DND-41 (cell line): ENCODE results near the gene MET.

Source experiments
- ATAC-seq: fragments of 200-7000 bp; cut with Tn5 transposase; 3 replicates; pipeline ENCODE4 v1.9.1; 2021; ENCODE audit warnings: low read depth; ENCODE audit not compliant: insufficient read depth
- DNase-seq: peaks from one replicate; pipeline ENCODE4 v3.0.0-alpha.2; 2020
- H2AFZ ChIP-seq: 2 replicates; pipeline ENCODE4 v1.6.0; 2012; ENCODE audit warnings: low read depth, low read length
- H3K27ac ChIP-seq: 2 replicates; pipeline ENCODE4 v1.5.1; 2012; ENCODE audit warnings: low read length, inconsistent platforms
- H3K27me3 ChIP-seq: fragments of 200-600 bp; sonication (generic); 2 replicates; pipeline ENCODE4 v1.6.0; 2012; ENCODE audit warnings: low read length, mild to moderate bottlenecking, inconsistent platforms; ENCODE audit not compliant: insufficient read depth, poor library complexity
- H3K36me3 ChIP-seq: 2 replicates; pipeline ENCODE4 v1.5.1; 2012; ENCODE audit warnings: low read length, inconsistent platforms; ENCODE audit not compliant: insufficient read depth
- H3K4me1 ChIP-seq: 2 replicates; pipeline ENCODE4 v1.5.1; 2012; ENCODE audit warnings: mild to moderate bottlenecking, low read length; ENCODE audit not compliant: insufficient read depth
- H3K4me2 ChIP-seq: 2 replicates; pipeline ENCODE4 v1.6.0; 2012; ENCODE audit warnings: mild to moderate bottlenecking, moderate library complexity, low read length, inconsistent platforms; ENCODE audit not compliant: insufficient read depth
- H3K4me3 ChIP-seq, 2 experiments: fragments of 200-600 bp in 1 of 2; shearing (Covaris generic) in 1 of 2; 2 replicates each; pipeline ENCODE4 v1.5.1; 2012 to 2016; ENCODE audit warnings: inconsistent platforms in 2 of 2, low read length in 2 of 2, mild to moderate bottlenecking in 2 of 2, low read depth in 1 of 2, moderate library complexity in 1 of 2
- H3K79me2 ChIP-seq: 2 replicates; pipeline ENCODE4 v1.6.0; 2012; ENCODE audit warnings: low read length, inconsistent platforms; ENCODE audit not compliant: insufficient read depth
- H3K9ac ChIP-seq: 2 replicates; pipeline ENCODE4 v1.6.0; 2012; ENCODE audit warnings: low read depth, mild to moderate bottlenecking, inconsistent platforms, low read length, moderate library complexity
- H3K9me3 ChIP-seq: 2 replicates; pipeline ENCODE4 v1.5.1; 2012; ENCODE audit warnings: low read length, moderate library complexity, mild to moderate bottlenecking, inconsistent platforms; ENCODE audit not compliant: insufficient read depth, severe bottlenecking
- H4K20me1 ChIP-seq: 2 replicates; pipeline ENCODE4 v1.6.0; 2012; ENCODE audit warnings: low read length; ENCODE audit not compliant: insufficient read depth
- CTCF ChIP-seq: IDR thresholded peaks from 2 replicates; pipeline ENCODE4 v1.5.1; 2012; ENCODE audit warnings: borderline replicate concordance, low read length, moderate library complexity, mild to moderate bottlenecking; ENCODE audit not compliant: poor library complexity, severe bottlenecking; ENCODE audit errors: extremely low read depth
- EZH2 ChIP-seq: IDR thresholded peaks from 3 replicates; pipeline ENCODE4 v1.6.1; 2012; ENCODE audit warnings: borderline replicate concordance, low read depth, mild to moderate bottlenecking, moderate library complexity, low read length, inconsistent platforms; ENCODE audit not compliant: severe bottlenecking

MET gene

GRCh38 chr7:116840256-116840655, 168.3 kb downstream of the MET start:
- Histone ChIP-seq H3K4me1 (no peaks in the 10 kb centered on the region), H3K79me2 (no peaks in the 10 kb centered on the region), H2AFZ (no peak overlapping the region), H3K36me3 (no peaks in the 10 kb centered on the region), H3K27me3 (peaks cover 23% of the 10 kb centered on the region), H3K4me2 (no peak overlapping the region), H3K4me3 (no peak overlapping the region), H3K9me3 (no peaks in the 10 kb centered on the region), H3K27ac (no peak overlapping the region), H4K20me1 (no peaks in the 10 kb centered on the region), H3K9ac (no peak overlapping the region)
- DNase-seq (no peak), ATAC-seq (no peak)
- no peak for TF ChIP-seq CTCF
- no peak for TF ChIP-seq EZH2

GRCh38 chr7:116842371-116842770, 170.4 kb downstream of the MET start:
- Histone ChIP-seq H3K9me3 (no peaks in the 10 kb centered on the region), H3K79me2 (no peaks in the 10 kb centered on the region), H4K20me1 (no peaks in the 10 kb centered on the region), H3K4me2 (no peak overlapping the region), H3K36me3 (no peaks in the 10 kb centered on the region), H3K4me3 (no peak overlapping the region), H2AFZ (no peak overlapping the region), H3K27ac (no peak overlapping the region), H3K27me3 (peaks cover 31% of the 10 kb centered on the region), H3K4me1 (no peaks in the 10 kb centered on the region), H3K9ac (no peak overlapping the region)
- ATAC-seq (no peak), DNase-seq (no peak)
- TF ChIP-seq CTCF (no peak), EZH2 (no peak)

GRCh38 chr7:116843378-116843777, 171.4 kb downstream of the MET start:
- Histone ChIP-seq H3K4me3 (no peak overlapping the region), H3K36me3 (no peaks in the 10 kb centered on the region), H3K9me3 (no peaks in the 10 kb centered on the region), H3K27ac (no peak overlapping the region), H3K4me2 (no peak overlapping the region), H3K9ac (no peak overlapping the region), H3K4me1 (no peaks in the 10 kb centered on the region), H4K20me1 (no peaks in the 10 kb centered on the region), H2AFZ (no peak overlapping the region), H3K27me3 (peaks cover 30% of the 10 kb centered on the region), H3K79me2 (no peaks in the 10 kb centered on the region)
- TF ChIP-seq EZH2, result no peak
- TF ChIP-seq CTCF, result no peak
- ATAC-seq, result no peak
- no peak for DNase-seq
